Psoas muscle (tissue), 8 donors: Measurements from ENCODE around the gene ANKRD13C. TPM values are rescaled to one million over a fixed set of nuclear protein-coding genes. Genes with fewer than 3 reads are reported as not detected.

ENCODE experiments used
- ATAC-seq, 4 donors: fragments of 200-7000 bp; cut with Tn5 transposase; one replicate each; pipeline ENCODE4 v1.9.1; 2020; ENCODE audit warnings: moderate library complexity in 3 of 4, mild to moderate bottlenecking in 2 of 4
- DNase-seq, 2 donors: peaks; one replicate each; pipeline ENCODE4 v3.0.0-alpha.2; 2020
- H3K27ac ChIP-seq: fragments of 200-600 bp; one replicate; pipeline ENCODE4 v1.8.0; 2022
- H3K27me3 ChIP-seq, 3 donors: fragments of 200-600 bp in 1 of 3; one replicate each; pipeline versions ENCODE4 v1.6.1 to v1.8.0; 2013 to 2022; ENCODE audit warnings: low read length in 2 of 3, mild to moderate bottlenecking in 2 of 3, moderate library complexity in 1 of 3; ENCODE audit not compliant: insufficient read depth in 3 of 3
- H3K36me3 ChIP-seq, 2 donors: fragments of 200-600 bp in 1 of 2; one replicate each; pipeline versions ENCODE4 v1.6.1 to v1.8.0; 2013 to 2022; ENCODE audit warnings: low read depth in 1 of 2, mild to moderate bottlenecking in 1 of 2, moderate library complexity in 1 of 2; ENCODE audit not compliant: insufficient read depth in 1 of 2
- H3K4me1 ChIP-seq: fragments of 200-600 bp; one replicate; pipeline ENCODE4 v1.8.0; 2022
- H3K4me3 ChIP-seq: fragments of 200-600 bp; one replicate; pipeline ENCODE4 v1.8.0; 2022; ENCODE audit warnings: mild to moderate bottlenecking
- H3K9me3 ChIP-seq: fragments of 200-600 bp; one replicate; pipeline ENCODE4 v1.8.0; 2022
- CTCF ChIP-seq: fragments of 200-600 bp; IDR thresholded peaks from one replicate; pipeline ENCODE4 v1.8.0; 2022; ENCODE audit warnings: antibody characterized with exemption
- WGBS, 3 donors: extraction: QIAGEN DNeasy Blood & Tissue Kit; methylation state at CpG; one replicate each; pipeline versions ENCODE4 v1.1.6 to v1.1.7; 2013; 5-methylcytosine and 5-hydroxymethylcytosine counted together
- intact Hi-C, 2 donors: fragments of 100-400 bp; cut with DNase I; formaldehyde crosslinking; loops; one replicate each; pipeline versions ENCODE4 v1.11.0 to v1.14.2; 2022
- polyA plus RNA-seq, 3 donors: library from polyadenylated mRNA; stranded (reverse); fragments of 200-250 nt; gene quantifications; one replicate each; pipeline ENCODE4 v1.2.3, GENCODE V29; 2013
- total RNA-seq, 4 donors: library from RNA; stranded (reverse); fragmentation: NEBNext Ultra II Directional in 2 of 4; extraction: Animal tissue kit (Norgen Biotek cat#: 25700) in 2 of 4; gene quantifications; one replicate each; pipeline versions ENCODE4 v1.2.1 to v1.2.4, GENCODE V29; 2021 to 2023
- donor health status: healthy with polysubstance abuse.
- donor health status: DM: no; HTN: no; CAD: no; lungs with moderate emphysema.
- donor health status: Bipolar disorder and iron deficiency.
- donor health status: healthy.
- donor health status: DM: yes; HTN: yes; CAD: no.
- donor health status: DM: no; HTN: no; CAD: no.
- donor health status: DM: no; HTN: no; CAD: no.
- donor health status: DM: yes; HTN: yes; CAD: no.

The ANKRD13C gene
- total and polyA plus RNA-seq, 7 donors = 5.9 to 18.1 (median 11.4) TPM

GRCh38 chr1:70397013-70397412, 42.5 kb upstream of the ANKRD13C start:
- intact Hi-C loops = no loop called here
- Histone ChIP-seq H3K4me1 (no peaks in the 10 kb centered on the region), H3K4me3 (no peak overlapping the region), H3K27ac (no peak overlapping the region), H3K9me3 (no peaks in the 10 kb centered on the region), H3K27me3 (no peaks in the 10 kb centered on the region), H3K36me3 (no peaks in the 10 kb centered on the region)
- DNase-seq (no peak), ATAC-seq (no peak)
- TF ChIP-seq CTCF = no peak
- 86 to 89% (median 88%) methylated on average over 7 of the region's 7 CpGs for WGBS, 3 donors

GRCh38 chr1:70396607-70397006, 42.1 kb upstream of the ANKRD13C start:
- H3K4me1 ChIP-seq = no peaks in the 10 kb centered on the region
- no peak overlapping the region for H3K27ac ChIP-seq
- ATAC-seq = no peak
- H3K27me3 ChIP-seq = no peaks in the 10 kb centered on the region
- DNase-seq = no peak
- H3K9me3 ChIP-seq = no peaks in the 10 kb centered on the region
- no peak overlapping the region for H3K4me3 ChIP-seq
- no peaks in the 10 kb centered on the region for H3K36me3 ChIP-seq
- WGBS, 3 donors = 81 to 92% (median 86%) methylated on average over 2 of the region's 2 CpGs
- TF ChIP-seq CTCF = no peak
- intact Hi-C loops = no loop called here

- Histone ChIP-seq H3K9me3 (no peaks in the 10 kb centered on the region), H3K4me1 (no peaks in the 10 kb centered on the region), H3K27me3 (no peaks in the 10 kb centered on the region), H3K36me3 (no peaks in the 10 kb centered on the region), H3K27ac (no peak overlapping the region), H3K4me3 (no peak overlapping the region)
- no peak for TF ChIP-seq CTCF
- ATAC-seq = no peak
- intact Hi-C loops = no loop called here
- no peak for DNase-seq
These were observed 38.1 kb upstream of the ANKRD13C start for GRCh38 chr1:70392626-70393025.

GRCh38 chr1:70387507-70387906, 33.0 kb upstream of the ANKRD13C start:
- intact Hi-C loops = no loop called here
- 60 to 70% (median 67%) methylated on average over 5 of the region's 5 CpGs for WGBS, 3 donors
- no peak for TF ChIP-seq CTCF

GRCh38 chr1:70386121-70386520, 31.6 kb upstream of the ANKRD13C start:
- DNase-seq (no peak), ATAC-seq (no peak)
- Histone ChIP-seq H3K36me3 (no peaks in the 10 kb centered on the region), H3K4me1 (no peaks in the 10 kb centered on the region), H3K4me3 (no peak overlapping the region), H3K27ac (no peak overlapping the region), H3K27me3 (no peaks in the 10 kb centered on the region), H3K9me3 (no peaks in the 10 kb centered on the region)
- TF ChIP-seq CTCF = no peak
- 90 to 99% (median 93%) methylated on average over 2 of the region's 2 CpGs for WGBS, 3 donors
- intact Hi-C loops = no loop called here

More at GRCh38 chr1:70387507-70387906, 33.0 kb upstream of the ANKRD13C start:
- Histone ChIP-seq H3K4me3 (no peak overlapping the region), H3K27me3 (no peaks in the 10 kb centered on the region), H3K36me3 (no peaks in the 10 kb centered on the region), H3K4me1 (no peaks in the 10 kb centered on the region), H3K27ac (no peak overlapping the region), H3K9me3 (no peaks in the 10 kb centered on the region)
- ATAC-seq (no peak), DNase-seq (no peak)
